Measurements from ENCODE around the gene PDE4D.

DNA sequence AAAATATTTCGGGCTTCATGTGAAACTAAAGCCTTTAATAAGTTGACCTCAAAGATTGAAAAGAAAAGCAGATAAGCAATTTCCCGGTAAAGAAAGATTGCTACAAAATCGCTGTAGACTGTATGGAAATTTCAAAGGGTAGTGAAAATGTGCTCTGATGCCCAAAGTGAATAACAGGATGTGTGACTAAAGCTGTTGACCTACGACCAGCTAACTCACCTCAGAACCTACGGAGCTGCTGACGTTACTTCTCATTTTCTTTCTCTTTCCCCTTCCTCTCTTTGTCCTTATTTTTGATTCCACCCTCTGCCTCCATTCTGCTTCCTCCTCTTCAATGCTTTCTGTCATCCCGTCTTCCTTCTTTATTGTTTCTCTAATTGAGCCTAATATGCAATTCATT is 103.2 kb downstream of the PDE4D start:
- TF ChIP-seq SUZ12 (IDR thresholded peaks at IDR 0.05; ENCODE audit: extremely low read depth, insufficient read depth, insufficient read length): no peak
- TF ChIP-seq YY1 (IDR thresholded peaks at IDR 0.05; ENCODE audit: insufficient read depth, insufficient read length): no peak

Measured in NT2/D1 (cell line).